ENCODE data around the gene STPG3.

Gene STPG3

DNA sequence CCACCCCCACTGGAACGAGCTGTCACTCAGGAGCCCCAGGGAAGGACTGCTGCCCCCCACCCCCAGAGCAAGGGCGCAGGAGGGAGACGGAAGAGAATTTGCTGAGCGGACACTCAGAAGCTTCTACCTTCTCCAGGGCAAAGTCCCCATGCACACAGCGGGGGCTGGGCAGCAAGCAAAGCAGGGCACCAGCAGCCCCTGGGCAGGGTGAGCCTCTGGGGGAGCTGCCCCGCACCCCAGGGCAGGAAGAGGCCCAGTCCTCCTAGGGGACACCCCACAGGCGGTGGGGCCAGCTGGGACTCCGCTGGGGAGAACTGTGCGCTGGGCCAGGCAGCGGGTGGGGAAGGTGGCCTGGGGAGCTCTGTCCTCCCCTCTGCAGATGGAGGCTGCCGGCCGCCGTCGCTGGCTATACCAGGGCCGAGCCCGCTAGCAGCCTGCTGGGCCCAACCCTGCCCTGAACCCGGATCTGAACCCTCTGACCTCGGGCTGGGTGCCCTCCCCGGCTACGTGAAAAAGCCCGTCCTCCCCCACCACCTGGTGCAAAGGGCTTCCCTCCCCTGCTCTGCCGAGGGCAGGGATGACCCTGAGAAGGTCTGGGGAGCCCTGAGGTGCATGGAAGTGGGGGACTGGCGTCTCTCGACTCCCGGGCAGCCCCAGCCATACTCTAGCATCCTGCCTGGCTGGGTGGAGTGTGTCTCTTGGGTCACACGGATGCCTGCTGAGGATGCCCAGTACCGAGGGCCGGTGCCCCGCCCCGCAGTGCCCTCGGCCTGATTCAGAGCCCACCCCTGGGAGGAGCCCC lies 21.0 kb upstream of the STPG3 start:
- Histone ChIP-seq H3K27me3 (ENCODE audit: control insufficient read depth, insufficient read depth, low read length) (no peaks in the 10 kb centered on the region), H3K9me3 (ENCODE audit: control insufficient read depth, insufficient read depth, low read depth, low read length) (no peaks in the 10 kb centered on the region), H3K27ac (ENCODE audit: low read depth, low read length) (no peak overlapping the region), H3K9ac (ENCODE audit: low read length) (no peak overlapping the region), H3K36me3 (ENCODE audit: control insufficient read depth, insufficient read depth, low read length) (no peaks in the 10 kb centered on the region), H3K4me3 (ENCODE audit: low read depth, low read length) (no peak overlapping the region), H3K4me1 (ENCODE audit: control insufficient read depth, insufficient read depth, low read length) (peaks cover 10% of the 10 kb centered on the region)

DNA sequence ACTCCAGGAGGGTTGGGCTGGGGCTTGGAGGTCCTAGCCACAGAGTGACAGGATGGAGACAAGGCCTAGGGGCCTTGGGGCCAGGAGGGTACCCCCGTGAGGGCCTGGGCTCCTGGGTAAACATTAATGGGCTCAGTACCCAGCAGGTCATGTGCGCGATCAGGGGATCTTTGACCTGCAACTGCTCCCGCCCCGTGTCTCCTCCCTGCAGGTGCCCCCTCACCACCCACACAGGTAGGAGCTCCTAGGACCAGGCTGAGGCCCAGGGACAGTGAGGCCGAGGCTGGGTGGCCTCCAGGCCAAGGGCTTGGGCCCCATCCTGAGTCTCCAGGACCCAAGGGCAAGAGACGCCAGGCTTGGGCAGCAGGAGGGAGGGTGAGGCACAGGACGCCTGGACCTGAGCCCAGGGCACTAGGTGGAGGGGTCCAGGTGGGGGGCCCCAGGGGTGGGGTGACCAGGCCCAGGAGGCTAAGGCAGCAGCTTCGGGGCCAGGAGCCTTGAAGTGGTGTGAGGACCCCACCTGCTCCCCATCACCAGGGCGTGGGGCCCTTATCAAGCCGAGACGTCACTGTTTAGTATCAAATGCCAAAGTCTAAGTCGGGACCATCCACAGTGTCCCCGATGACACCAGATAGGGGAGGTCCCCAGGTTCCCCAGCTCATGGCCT lies 20.2 kb upstream of the STPG3 start, which contains the start of gene SLC34A3:
Gene SLC34A3 (plus strand): TSS at position 197 of the 667 bp plus-strand sequence. CDS start 802 bp downstream, outside the sequence.
- H3K9me3 ChIP-seq (ENCODE audit: control insufficient read depth, insufficient read depth, low read depth, low read length) = no peaks in the 10 kb centered on the region
- H3K4me1 ChIP-seq (ENCODE audit: control insufficient read depth, insufficient read depth, low read length) = peaks cover 11% of the 10 kb centered on the region
- no peak within 1 kb of the TSS for H3K4me3 ChIP-seq (ENCODE audit: low read depth, low read length)
- no peak within 1 kb of the TSS for H3K27ac ChIP-seq (ENCODE audit: low read depth, low read length)
- no peaks in the 10 kb centered on the region for H3K27me3 ChIP-seq (ENCODE audit: control insufficient read depth, insufficient read depth, low read length)
- H3K9ac ChIP-seq (ENCODE audit: low read length) = no peak within 1 kb of the TSS
- H3K36me3 ChIP-seq (ENCODE audit: control insufficient read depth, insufficient read depth, low read length) = no peaks in the 10 kb centered on the region

DNA sequence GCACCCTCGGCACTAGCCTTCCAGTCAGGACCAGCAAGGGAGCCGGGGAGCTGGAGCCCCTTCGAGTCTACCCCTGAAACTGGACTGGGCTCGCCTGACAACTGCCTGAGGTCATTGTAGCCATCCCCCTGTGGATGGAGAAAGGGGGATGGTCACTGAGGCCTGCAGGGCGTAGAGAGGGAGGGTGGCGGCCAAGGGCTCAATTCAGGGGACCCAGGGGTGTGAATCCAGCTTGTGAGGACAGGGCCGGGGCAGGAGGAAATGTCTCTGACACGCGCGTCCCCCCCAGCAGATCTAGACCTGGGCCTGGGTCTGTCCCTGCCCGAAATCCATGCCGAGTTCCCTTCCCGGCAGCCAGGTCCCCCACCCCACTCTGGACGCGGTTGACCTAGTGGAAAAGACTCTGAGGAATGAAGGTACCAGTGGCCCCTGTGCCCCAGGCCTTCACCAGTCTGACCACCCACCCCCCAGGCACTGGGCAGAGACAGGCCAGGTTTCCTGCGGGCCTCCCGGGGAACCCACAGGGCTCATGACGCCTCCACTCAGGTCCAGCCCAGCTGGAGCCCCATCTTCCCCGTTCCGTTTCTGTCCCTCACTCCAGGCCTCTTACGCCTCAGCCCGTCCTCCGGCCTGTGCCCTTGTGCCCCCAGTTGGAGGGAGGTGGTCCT lies 19.6 kb upstream of the STPG3 start:
- H3K27ac ChIP-seq (ENCODE audit: low read depth, low read length) = no peak overlapping the region
- H3K4me3 ChIP-seq (ENCODE audit: low read depth, low read length) = no peak overlapping the region
- no peaks in the 10 kb centered on the region for H3K36me3 ChIP-seq (ENCODE audit: control insufficient read depth, insufficient read depth, low read length)
- no peaks in the 10 kb centered on the region for H3K9me3 ChIP-seq (ENCODE audit: control insufficient read depth, insufficient read depth, low read depth, low read length)
- H3K4me1 ChIP-seq (ENCODE audit: control insufficient read depth, insufficient read depth, low read length) = peaks cover 17% of the 10 kb centered on the region
- H3K9ac ChIP-seq (ENCODE audit: low read length) = no peak overlapping the region
- no peaks in the 10 kb centered on the region for H3K27me3 ChIP-seq (ENCODE audit: control insufficient read depth, insufficient read depth, low read length)

DNA sequence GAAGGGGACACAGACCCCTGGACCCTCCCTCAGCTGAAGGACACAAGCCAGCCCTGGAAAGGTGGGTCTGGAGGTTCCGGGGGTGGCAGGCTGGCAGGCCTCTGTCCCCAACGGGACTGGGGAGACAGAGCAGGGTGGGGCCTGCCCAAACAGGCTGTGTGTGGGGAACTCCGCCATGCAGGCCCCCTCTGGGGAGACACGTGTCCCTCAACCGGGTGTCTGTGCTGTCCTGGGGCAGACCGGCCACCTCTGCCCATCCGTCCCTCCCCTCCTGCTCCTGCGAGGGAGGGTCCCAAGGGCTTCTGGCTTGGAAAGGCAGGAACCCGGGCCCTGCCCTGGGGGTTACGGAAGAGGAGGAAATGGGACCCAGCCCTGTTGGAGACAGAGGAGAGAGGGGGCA lies 19.0 kb upstream of the STPG3 start:
- Histone ChIP-seq H3K27me3 (ENCODE audit: control insufficient read depth, insufficient read depth, low read length) (no peaks in the 10 kb centered on the region), H3K9ac (ENCODE audit: low read length) (no peak overlapping the region), H3K36me3 (ENCODE audit: control insufficient read depth, insufficient read depth, low read length) (no peaks in the 10 kb centered on the region), H3K4me1 (ENCODE audit: control insufficient read depth, insufficient read depth, low read length) (peaks cover 21% of the 10 kb centered on the region), H3K27ac (ENCODE audit: low read depth, low read length) (no peak overlapping the region), H3K9me3 (ENCODE audit: control insufficient read depth, insufficient read depth, low read depth, low read length) (no peaks in the 10 kb centered on the region), H3K4me3 (ENCODE audit: low read depth, low read length) (no peak overlapping the region)

DNA sequence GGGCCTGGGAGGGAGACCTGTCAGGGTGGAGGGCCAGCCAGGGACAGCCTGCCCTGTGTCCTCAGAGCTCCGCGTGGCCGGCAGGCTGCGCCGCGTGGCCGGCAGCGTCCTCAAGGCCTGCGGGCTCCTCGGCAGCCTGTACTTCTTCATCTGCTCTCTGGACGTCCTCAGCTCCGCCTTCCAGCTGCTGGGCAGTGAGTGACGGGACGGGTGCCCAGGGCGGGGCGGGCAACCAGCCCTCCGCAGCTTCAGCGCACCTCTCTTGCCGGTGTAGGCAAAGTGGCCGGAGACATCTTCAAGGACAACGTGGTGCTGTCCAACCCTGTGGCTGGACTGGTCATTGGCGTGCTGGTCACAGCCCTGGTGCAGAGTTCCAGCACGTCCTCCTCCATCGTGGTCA lies 18.6 kb upstream of the STPG3 start:
- Histone ChIP-seq H3K27ac (ENCODE audit: low read depth, low read length) (no peak overlapping the region), H3K36me3 (ENCODE audit: control insufficient read depth, insufficient read depth, low read length) (no peaks in the 10 kb centered on the region), H3K27me3 (ENCODE audit: control insufficient read depth, insufficient read depth, low read length) (no peaks in the 10 kb centered on the region), H3K4me1 (ENCODE audit: control insufficient read depth, insufficient read depth, low read length) (peaks cover 21% of the 10 kb centered on the region), H3K9me3 (ENCODE audit: control insufficient read depth, insufficient read depth, low read depth, low read length) (no peaks in the 10 kb centered on the region), H3K4me3 (ENCODE audit: low read depth, low read length) (no peak overlapping the region), H3K9ac (ENCODE audit: low read length) (no peak overlapping the region)

DNA sequence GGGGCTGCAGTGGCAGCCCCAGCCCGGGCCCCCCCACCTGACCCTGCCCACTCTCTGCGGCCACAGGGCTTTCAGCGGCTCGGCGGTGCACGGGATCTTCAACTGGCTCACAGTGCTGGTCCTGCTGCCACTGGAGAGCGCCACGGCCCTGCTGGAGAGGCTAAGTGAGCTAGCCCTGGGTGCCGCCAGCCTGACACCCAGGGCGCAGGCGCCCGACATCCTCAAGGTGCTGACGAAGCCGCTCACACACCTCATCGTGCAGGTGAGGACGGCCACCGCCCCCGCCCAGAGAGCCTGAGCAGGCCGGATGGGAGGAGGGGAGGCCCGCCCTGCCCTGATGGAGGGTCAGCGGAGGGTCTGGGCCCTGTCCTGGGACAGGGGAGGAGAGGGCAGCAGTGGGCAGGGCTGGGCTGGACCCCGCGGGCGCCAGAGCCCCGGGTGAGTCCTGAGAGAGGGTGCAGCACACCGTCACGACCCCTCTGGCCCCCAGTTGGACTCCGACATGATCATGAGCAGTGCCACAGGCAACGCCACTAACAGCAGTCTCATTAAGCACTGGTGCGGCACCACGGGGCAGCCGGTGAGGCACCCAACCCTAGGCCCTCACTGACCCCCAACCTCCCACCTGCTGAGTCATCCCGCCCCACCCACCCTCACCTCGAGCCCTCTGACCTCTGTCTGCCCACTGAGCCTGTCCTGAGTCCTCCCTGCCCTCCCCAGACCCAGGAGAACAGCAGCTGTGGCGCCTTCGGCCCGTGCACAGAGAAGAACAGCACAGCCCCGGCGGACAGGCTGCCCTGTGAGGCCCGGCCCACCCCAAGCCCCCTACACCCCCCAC lies 17.7 kb upstream of the STPG3 start:
- H3K36me3 ChIP-seq (ENCODE audit: control insufficient read depth, insufficient read depth, low read length) = no peaks in the 10 kb centered on the region
- H3K27ac ChIP-seq (ENCODE audit: low read depth, low read length) = no peak overlapping the region

DNA sequence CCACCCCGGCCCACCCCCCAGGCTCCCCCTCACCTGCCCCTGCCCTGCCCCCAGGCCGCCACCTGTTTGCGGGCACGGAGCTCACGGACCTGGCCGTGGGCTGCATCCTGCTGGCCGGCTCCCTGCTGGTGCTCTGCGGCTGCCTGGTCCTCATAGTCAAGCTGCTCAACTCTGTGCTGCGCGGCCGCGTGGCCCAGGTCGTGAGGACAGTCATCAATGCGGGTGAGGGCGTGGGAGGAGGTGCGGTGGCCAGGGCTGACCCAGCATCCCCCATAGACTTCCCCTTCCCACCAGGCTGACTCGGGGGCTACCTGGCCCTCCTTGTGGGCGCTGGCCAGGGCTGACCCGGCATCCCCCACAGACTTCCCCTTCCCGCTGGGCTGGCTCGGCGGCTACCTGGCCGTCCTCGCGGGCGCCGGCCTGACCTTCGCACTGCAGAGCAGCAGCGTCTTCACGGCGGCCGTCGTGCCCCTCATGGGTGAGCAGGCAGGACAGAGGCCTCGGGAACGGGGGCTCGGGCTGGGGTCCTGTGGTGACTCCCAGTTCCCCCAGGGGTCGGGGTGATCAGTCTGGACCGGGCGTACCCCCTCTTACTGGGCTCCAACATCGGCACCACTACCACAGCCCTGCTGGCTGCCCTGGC lies 16.9 kb upstream of the STPG3 start:
- no peak overlapping the region for H3K9ac ChIP-seq (ENCODE audit: low read length)
- no peak overlapping the region for H3K27ac ChIP-seq (ENCODE audit: low read depth, low read length)
- H3K4me1 ChIP-seq (ENCODE audit: control insufficient read depth, insufficient read depth, low read length) = peaks cover 30% of the 10 kb centered on the region
- H3K9me3 ChIP-seq (ENCODE audit: control insufficient read depth, insufficient read depth, low read depth, low read length) = no peaks in the 10 kb centered on the region
- H3K4me3 ChIP-seq (ENCODE audit: low read depth, low read length) = no peak overlapping the region
- H3K36me3 ChIP-seq (ENCODE audit: control insufficient read depth, insufficient read depth, low read length) = no peaks in the 10 kb centered on the region
- no peaks in the 10 kb centered on the region for H3K27me3 ChIP-seq (ENCODE audit: control insufficient read depth, insufficient read depth, low read length)

More for the DNA sequence above, 17.7 kb upstream of the STPG3 start:
- H3K9me3 ChIP-seq (ENCODE audit: control insufficient read depth, insufficient read depth, low read depth, low read length) = no peaks in the 10 kb centered on the region
- H3K4me1 ChIP-seq (ENCODE audit: control insufficient read depth, insufficient read depth, low read length) = peaks cover 27% of the 10 kb centered on the region
- no peaks in the 10 kb centered on the region for H3K27me3 ChIP-seq (ENCODE audit: control insufficient read depth, insufficient read depth, low read length)
- no peak overlapping the region for H3K4me3 ChIP-seq (ENCODE audit: low read depth, low read length)
- H3K9ac ChIP-seq (ENCODE audit: low read length) = no peak overlapping the region

DNA sequence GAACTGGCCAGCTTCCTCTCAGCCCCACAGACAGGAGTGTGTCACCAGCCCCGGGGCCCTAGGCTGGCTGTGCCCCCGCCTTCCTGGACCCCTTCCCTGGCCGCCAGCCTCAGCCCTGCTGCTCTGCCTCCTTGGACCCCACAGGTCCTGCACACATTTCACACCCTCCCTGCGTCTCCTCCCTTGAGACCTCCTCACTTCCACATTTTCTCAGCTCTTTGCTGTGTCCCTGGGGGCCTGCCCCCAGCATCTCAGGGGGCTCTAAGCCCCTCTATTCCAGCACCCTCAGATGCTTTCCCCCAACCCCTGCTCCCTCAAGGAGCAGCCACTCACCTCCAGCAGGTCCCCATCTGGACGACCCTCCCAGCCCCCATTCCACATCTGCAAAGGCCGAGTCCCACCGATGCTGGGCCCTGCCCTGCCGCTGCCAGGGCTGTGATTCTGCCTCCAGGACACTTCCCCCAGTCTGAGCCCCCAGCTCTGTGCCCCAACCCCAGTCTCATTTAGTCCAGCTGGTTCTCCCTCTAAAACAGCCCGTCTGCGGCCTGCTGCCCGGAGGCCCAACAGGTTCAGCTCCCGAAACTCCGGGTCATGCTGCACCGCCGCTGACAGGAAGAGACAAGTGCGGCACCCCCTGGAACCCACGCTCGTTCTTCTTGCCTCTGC lies 16.2 kb upstream of the STPG3 start:
- Histone ChIP-seq H3K9ac (ENCODE audit: low read length) (no peak overlapping the region), H3K4me3 (ENCODE audit: low read depth, low read length) (no peak overlapping the region)

DNA sequence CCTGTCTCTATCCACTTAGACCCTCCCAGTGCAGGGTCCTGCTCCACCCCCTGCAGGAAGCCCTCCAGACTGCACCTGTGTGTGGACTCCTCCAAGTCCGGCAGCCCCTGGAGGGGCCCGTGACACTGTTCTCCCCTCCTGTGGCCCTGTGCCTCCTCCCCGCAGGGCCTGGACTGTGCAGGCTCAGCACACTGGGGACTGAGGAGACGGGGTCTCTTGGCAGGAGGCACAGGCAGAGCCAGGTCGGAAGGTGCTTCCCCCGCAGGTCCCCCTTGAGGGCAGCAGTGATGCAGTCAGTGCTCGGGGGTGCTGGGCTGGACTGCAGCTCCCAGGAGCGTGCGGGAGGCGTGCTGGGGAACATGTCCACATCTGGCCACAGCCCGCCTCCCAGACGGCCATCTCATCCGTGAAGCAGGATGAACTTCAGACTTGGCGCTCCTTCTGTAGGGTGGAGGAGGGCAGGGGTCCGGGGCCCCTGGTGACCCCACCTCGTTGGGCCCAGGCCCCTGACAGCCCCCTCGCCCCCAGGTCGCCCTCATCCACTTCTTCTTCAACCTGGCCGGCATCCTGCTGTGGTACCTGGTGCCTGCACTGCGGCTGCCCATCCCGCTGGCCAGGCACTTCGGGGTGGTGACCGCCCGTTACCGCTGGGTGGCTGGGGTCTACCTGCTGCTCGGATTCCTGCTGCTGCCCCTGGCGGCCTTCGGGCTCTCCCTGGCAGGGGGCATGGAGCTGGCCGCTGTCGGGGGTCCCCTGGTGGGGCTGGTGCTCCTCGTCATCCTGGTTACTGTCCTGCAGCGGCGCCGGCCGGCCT lies 15.5 kb upstream of the STPG3 start:
- Histone ChIP-seq H3K9ac (ENCODE audit: low read length) (no peak overlapping the region), H3K27me3 (ENCODE audit: control insufficient read depth, insufficient read depth, low read length) (no peaks in the 10 kb centered on the region), H3K27ac (ENCODE audit: low read depth, low read length) (no peak overlapping the region), H3K4me1 (ENCODE audit: control insufficient read depth, insufficient read depth, low read length) (peaks cover 26% of the 10 kb centered on the region), H3K36me3 (ENCODE audit: control insufficient read depth, insufficient read depth, low read length) (no peaks in the 10 kb centered on the region), H3K4me3 (ENCODE audit: low read depth, low read length) (no peak overlapping the region), H3K9me3 (ENCODE audit: control insufficient read depth, insufficient read depth, low read depth, low read length) (no peaks in the 10 kb centered on the region)

More for the DNA sequence above, 16.2 kb upstream of the STPG3 start:
- H3K9me3 ChIP-seq (ENCODE audit: control insufficient read depth, insufficient read depth, low read depth, low read length) = no peaks in the 10 kb centered on the region
- no peak overlapping the region for H3K27ac ChIP-seq (ENCODE audit: low read depth, low read length)
- no peaks in the 10 kb centered on the region for H3K27me3 ChIP-seq (ENCODE audit: control insufficient read depth, insufficient read depth, low read length)
- H3K4me1 ChIP-seq (ENCODE audit: control insufficient read depth, insufficient read depth, low read length) = peaks cover 26% of the 10 kb centered on the region
- H3K36me3 ChIP-seq (ENCODE audit: control insufficient read depth, insufficient read depth, low read length) = no peaks in the 10 kb centered on the region

All from HUES6 (cell line).